ENCODE results near the gene OOEP. TPM values are rescaled to one million over a fixed set of nuclear protein-coding genes. Genes with fewer than 3 reads are reported as not detected.
"Not testable (repeated sequence)": the region's sequence is repeated elsewhere in the genome, so short reads cannot be mapped to it uniquely, and the experiment has no call there.

The OOEP gene
- total RNA-seq, 1 donor from 2014 or later = not detected

DNA sequence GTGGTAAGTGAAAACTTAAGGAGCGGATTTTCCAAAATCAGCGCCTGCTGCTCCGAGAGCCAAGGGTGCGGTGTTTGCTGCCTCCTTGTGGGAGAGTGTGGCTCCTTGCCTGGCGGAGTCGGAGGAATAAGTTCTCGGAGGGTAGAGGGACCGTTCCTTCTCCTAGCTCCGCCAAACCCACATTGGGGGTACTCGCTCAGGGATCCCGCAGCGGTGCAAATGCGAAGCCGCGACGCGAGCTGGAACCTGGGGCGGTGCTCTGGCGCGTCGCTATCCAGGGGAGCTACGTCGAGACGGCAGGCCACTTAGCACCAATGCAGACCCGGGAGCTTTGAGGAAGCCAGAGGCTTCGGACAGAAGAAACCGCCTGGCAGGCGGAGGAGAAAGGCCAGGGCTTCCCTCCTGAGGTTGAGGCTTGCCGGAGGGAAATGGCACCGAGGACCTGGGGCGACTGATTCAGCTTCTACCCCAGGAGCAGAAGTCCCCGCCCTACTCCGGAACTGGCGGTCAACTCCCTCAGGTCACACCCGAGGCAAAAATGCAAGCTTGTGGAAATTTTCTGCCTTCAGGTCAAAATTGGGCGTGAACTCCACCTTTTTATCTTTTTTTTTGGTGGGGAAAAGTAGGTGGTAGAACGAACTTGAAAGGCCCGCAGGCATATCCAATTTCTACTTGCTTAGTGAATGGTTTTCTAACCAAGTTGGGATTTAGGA is 19.3 kb upstream of the OOEP start:
- TF ChIP-seq, protein P1, sequence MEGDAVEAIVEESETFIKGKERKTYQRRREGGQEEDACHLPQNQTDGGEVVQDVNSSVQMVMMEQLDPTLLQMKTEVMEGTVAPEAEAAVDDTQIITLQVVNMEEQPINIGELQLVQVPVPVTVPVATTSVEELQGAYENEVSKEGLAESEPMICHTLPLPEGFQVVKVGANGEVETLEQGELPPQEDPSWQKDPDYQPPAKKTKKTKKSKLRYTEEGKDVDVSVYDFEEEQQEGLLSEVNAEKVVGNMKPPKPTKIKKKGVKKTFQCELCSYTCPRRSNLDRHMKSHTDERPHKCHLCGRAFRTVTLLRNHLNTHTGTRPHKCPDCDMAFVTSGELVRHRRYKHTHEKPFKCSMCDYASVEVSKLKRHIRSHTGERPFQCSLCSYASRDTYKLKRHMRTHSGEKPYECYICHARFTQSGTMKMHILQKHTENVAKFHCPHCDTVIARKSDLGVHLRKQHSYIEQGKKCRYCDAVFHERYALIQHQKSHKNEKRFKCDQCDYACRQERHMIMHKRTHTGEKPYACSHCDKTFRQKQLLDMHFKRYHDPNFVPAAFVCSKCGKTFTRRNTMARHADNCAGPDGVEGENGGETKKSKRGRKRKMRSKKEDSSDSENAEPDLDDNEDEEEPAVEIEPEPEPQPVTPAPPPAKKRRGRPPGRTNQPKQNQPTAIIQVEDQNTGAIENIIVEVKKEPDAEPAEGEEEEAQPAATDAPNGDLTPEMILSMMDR (IDR thresholded peaks at IDR 0.05; ENCODE audit: unreplicated experiment) = peak; percentile 58
- Mint-ChIP-seq H3K36me3 (ENCODE audit: insufficient read depth) (no peaks in the 10 kb centered on the region), H3K9me3 (ENCODE audit: low read depth) (no peaks in the 10 kb centered on the region), H3K4me3 (ENCODE audit: low read depth) (peak overlapping the region; percentile 76), H3K27me3 (peaks cover 17% of the 10 kb centered on the region), H3K27ac (peak overlapping the region; percentile 71), H3K4me1 (ENCODE audit: low read depth) (peaks cover 1% of the 10 kb centered on the region)
- peak; percentile 37 for DNase-seq (ENCODE audit: low spot score, unreplicated experiment)

DNA sequence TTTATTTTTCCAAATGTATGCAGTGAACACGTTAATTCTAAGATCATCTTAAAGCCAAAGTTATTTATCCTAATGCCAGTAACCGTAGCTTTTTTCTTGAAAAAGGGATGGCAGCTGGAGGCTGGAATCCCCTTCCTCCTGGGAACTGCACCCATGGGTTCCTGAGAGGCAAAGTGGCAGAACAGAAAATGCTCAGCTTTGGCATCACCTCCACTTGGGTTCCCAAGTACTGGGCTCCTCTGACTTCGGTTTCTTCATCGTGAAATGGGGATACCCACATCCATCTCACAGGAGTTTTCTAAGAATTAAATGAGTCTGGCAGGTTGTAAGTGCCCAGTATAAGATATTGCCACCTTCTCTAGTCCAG is 18.7 kb upstream of the OOEP start:
- peaks cover 1% of the 10 kb centered on the region for H3K4me1 Mint-ChIP-seq (ENCODE audit: low read depth)
- H3K9me3 Mint-ChIP-seq (ENCODE audit: low read depth) = no peaks in the 10 kb centered on the region
- TF ChIP-seq, protein P1 (IDR thresholded peaks at IDR 0.05; ENCODE audit: unreplicated experiment) = no peak
- peak overlapping the region; percentile 76 for H3K4me3 Mint-ChIP-seq (ENCODE audit: low read depth)
- H3K36me3 Mint-ChIP-seq (ENCODE audit: insufficient read depth) = no peaks in the 10 kb centered on the region
- peaks cover 17% of the 10 kb centered on the region for H3K27me3 Mint-ChIP-seq
- DNase-seq (ENCODE audit: low spot score, unreplicated experiment) = no peak
- H3K27ac Mint-ChIP-seq = no peak overlapping the region

DNA sequence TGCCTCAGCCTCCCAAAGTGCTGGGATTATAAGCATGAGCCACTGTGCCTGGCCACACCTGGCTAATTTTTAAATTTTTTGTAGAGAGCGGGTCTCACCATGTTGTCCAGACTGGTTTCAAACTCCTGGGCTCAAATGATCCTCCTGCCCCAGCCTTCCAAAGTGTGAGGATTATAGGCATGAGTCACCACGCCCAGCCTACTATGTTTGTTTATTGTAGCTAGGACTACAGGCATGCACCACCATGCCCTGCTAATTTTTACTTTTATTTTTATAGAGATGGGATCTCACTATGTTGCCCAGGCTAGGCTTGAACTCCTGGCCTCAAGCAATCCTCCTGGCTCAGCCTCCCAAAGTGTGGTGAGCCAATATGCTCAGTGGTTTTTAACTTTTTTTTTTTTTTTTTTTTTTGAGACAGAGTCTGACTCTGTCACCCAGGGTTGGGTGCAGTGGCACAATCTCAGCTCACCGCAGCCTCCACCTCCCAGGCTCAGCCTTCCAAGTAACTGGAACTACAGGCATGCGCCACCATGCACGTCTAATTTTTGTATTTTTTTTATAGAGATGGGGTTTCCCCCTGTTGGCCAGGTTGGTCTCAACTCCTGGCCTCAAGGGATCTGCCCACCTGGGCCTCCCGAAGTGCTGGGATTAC is 12.9 kb upstream of the OOEP start:
- Mint-ChIP-seq H3K9me3 (ENCODE audit: low read depth) (no peaks in the 10 kb centered on the region), H3K27ac (no peak overlapping the region), H3K4me1 (ENCODE audit: low read depth) (no peaks in the 10 kb centered on the region), H3K27me3 (no peaks in the 10 kb centered on the region), H3K4me3 (ENCODE audit: low read depth) (no peak overlapping the region), H3K36me3 (ENCODE audit: insufficient read depth) (no peaks in the 10 kb centered on the region)
- TF ChIP-seq, protein P1 (IDR thresholded peaks at IDR 0.05; ENCODE audit: unreplicated experiment) = no peak
- no peak for DNase-seq (ENCODE audit: low spot score, unreplicated experiment)

DNA sequence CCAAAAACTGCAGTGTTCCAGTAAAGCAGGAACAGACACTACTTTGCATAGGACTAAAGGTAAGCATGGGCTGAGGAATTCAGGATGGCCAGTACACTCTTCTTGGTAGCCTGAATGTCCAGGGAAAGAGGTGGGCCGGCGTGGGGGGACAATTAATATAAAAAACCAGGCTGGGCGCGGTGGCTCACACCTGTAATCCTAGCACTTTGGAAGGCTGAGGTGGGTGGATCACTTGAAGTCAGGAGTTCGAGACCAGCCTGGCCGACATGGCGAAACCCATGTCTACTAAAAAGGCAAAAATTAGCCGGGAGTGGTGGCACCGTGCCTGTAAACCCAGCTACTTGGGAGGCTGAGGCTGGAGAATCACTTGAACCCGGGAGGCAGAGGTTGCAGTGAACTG is 11.8 kb upstream of the OOEP start:
- not testable (repeated sequence) for H3K27ac Mint-ChIP-seq; H3K9me3 Mint-ChIP-seq (ENCODE audit: low read depth); H3K4me3 Mint-ChIP-seq (ENCODE audit: low read depth); H3K4me1 Mint-ChIP-seq (ENCODE audit: low read depth); DNase-seq (ENCODE audit: low spot score, unreplicated experiment); H3K36me3 Mint-ChIP-seq (ENCODE audit: insufficient read depth); H3K27me3 Mint-ChIP-seq

DNA sequence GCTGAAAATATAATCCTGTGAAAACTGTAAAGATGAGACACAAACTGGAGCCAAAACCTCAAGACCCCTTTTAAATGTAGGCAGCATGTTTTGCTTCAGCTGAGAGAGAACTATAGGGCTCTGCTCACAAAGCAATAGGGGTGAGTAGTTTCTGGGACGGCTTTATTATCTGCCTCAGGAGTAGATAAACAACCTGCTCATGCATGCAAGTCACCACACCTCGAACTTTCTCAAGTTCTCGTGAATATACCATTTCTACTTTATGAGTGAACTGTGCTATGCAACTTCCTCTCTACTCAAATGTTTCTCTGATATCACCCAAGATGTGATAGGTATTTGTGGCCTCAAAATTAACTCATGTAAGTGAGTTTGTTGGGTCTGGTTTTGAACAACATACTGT is 7.5 kb upstream of the OOEP start:
- Mint-ChIP-seq H3K9me3 (ENCODE audit: low read depth) (no peaks in the 10 kb centered on the region), H3K36me3 (ENCODE audit: insufficient read depth) (no peaks in the 10 kb centered on the region), H3K4me3 (ENCODE audit: low read depth) (no peak overlapping the region), H3K4me1 (ENCODE audit: low read depth) (no peaks in the 10 kb centered on the region), H3K27ac (no peak overlapping the region), H3K27me3 (no peaks in the 10 kb centered on the region)
- TF ChIP-seq, protein P1 (IDR thresholded peaks at IDR 0.05; ENCODE audit: unreplicated experiment) = no peak
- no peak for DNase-seq (ENCODE audit: low spot score, unreplicated experiment)

DNA sequence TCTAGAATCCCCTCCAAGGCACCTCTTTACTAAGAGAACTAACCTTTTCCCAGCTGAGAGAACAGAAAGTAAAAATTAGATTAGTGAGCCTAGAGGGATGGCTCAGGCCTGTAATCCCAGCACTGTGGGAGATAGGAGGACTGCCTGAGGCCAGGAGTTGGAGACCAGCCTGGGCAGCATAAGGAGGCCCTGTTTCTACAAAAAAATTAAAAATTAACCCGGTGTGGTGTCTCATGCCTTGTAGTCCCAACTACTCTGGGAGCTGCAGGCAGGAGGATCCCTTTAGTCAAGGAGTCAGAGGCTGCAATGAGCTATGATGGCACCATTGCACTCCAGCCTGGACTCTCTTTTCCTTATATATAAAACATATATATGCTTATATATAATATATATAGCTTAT is 5.5 kb upstream of the OOEP start:
- peaks cover 1% of the 10 kb centered on the region for H3K9me3 Mint-ChIP-seq (ENCODE audit: low read depth)
- no peak overlapping the region for H3K27ac Mint-ChIP-seq
- H3K27me3 Mint-ChIP-seq = no peaks in the 10 kb centered on the region
- no peak overlapping the region for H3K4me3 Mint-ChIP-seq (ENCODE audit: low read depth)
- H3K4me1 Mint-ChIP-seq (ENCODE audit: low read depth) = no peaks in the 10 kb centered on the region
- TF ChIP-seq, protein P1 (IDR thresholded peaks at IDR 0.05; ENCODE audit: unreplicated experiment) = no peak
- H3K36me3 Mint-ChIP-seq (ENCODE audit: insufficient read depth) = no peaks in the 10 kb centered on the region
- no peak for DNase-seq (ENCODE audit: low spot score, unreplicated experiment)

All from progenitor cell of endocrine pancreas (in vitro differentiated cells).